SU-DHL-6 (cell line): ENCODE data around the gene HMG20A.

Source experiments
- H2AFZ ChIP-seq: fragments of 200-600 bp; sonication (generic); 2 replicates; pipeline ENCODE4 v1.6.1; 2014; ENCODE audit warnings: low read depth, mild to moderate bottlenecking, moderate library complexity, mixed read lengths, antibody characterized with exemption, low read length; ENCODE audit not compliant: severe bottlenecking
- H3F3A ChIP-seq: fragments of 200-600 bp; shearing (Covaris generic); 2 replicates; pipeline ENCODE4 v1.6.0; 2016; ENCODE audit warnings: antibody characterized with exemption, mild to moderate bottlenecking; ENCODE audit not compliant: insufficient read depth
- H3K27ac ChIP-seq: fragments of 200-600 bp; sonication (generic); 2 replicates; pipeline ENCODE4 v1.5.1; 2016; ENCODE audit warnings: low read depth, mild to moderate bottlenecking, low read length, moderate library complexity, mixed read lengths
- H3K27me3 ChIP-seq: fragments of 200-600 bp; sonication (generic), shearing (Covaris generic); 2 replicates; pipeline ENCODE4 v1.6.0; 2014; ENCODE audit warnings: mild to moderate bottlenecking, low read length
- H3K36me3 ChIP-seq: fragments of 200-600 bp; sonication (generic); 2 replicates; pipeline ENCODE4 v1.6.1; 2014; ENCODE audit warnings: mild to moderate bottlenecking, low read length, mixed read lengths
- H3K4me2 ChIP-seq: fragments of 300-600, 200-600 bp; shearing (Covaris generic), sonication (generic); 2 replicates; pipeline ENCODE4 v1.6.0; 2014; ENCODE audit warnings: low read length, low read depth, mild to moderate bottlenecking; ENCODE audit not compliant: poor library complexity, severe bottlenecking
- H3K4me3 ChIP-seq: fragments of 200-600 bp; sonication (generic); 2 replicates; pipeline ENCODE4 v1.5.1; 2014; ENCODE audit warnings: antibody characterized with exemption, low read length, mild to moderate bottlenecking, mixed read lengths; ENCODE audit not compliant: insufficient read depth, poor library complexity, severe bottlenecking
- H3K79me2 ChIP-seq: fragments of 200-600 bp; sonication (generic); 2 replicates; pipeline ENCODE4 v1.6.1; 2014; ENCODE audit warnings: mild to moderate bottlenecking, low read length, moderate library complexity; ENCODE audit not compliant: insufficient read depth
- H3K9ac ChIP-seq: fragments of 200-600 bp; sonication (generic); 2 replicates; pipeline ENCODE4 v1.7.0; 2014; ENCODE audit warnings: mild to moderate bottlenecking, low read length
- H3K9me2 ChIP-seq: fragments of 200-600 bp; sonication (generic); replicated peaks from 2 replicates; pipeline ENCODE4 v1.6.1; 2014; ENCODE audit warnings: low read length; ENCODE audit not compliant: insufficient read depth
- H3K9me3 ChIP-seq: fragments of 200-600 bp; sonication (generic); 2 replicates; pipeline ENCODE4 v1.6.1; 2014; ENCODE audit warnings: low read length, mixed read lengths; ENCODE audit not compliant: insufficient read depth
- H4K20me1 ChIP-seq: fragments of 200-600 bp; sonication (generic); 2 replicates; pipeline ENCODE4 v1.6.1; 2014; ENCODE audit warnings: low read depth, mild to moderate bottlenecking, antibody characterized with exemption, low read length, moderate library complexity, mixed read lengths
- CTCF ChIP-seq: fragments of 200-600 bp; sonication (generic); IDR thresholded peaks from one replicate; pipeline ENCODE4 v1.5.1; 2017; ENCODE audit warnings: antibody characterized with exemption, mild to moderate bottlenecking, low read length, moderate library complexity; ENCODE audit not compliant: insufficient read depth, poor library complexity, severe bottlenecking
- EZH2phosphoT487 ChIP-seq: fragments of 200-600 bp; sonication (generic), shearing (Covaris generic); conservative IDR thresholded peaks from 2 replicates; pipeline ENCODE4 v1.6.1; 2018; ENCODE audit warnings: mild to moderate bottlenecking, antibody characterized with exemption, low read length, moderate library complexity, mixed read lengths

The HMG20A gene

GRCh38 chr15:77497942-77498361 lies 77.3 kb downstream of the HMG20A start:
- Histone ChIP-seq H2AFZ (no peak overlapping the region), H3K9me2 (no peaks in the 10 kb centered on the region), H3K9me3 (no peaks in the 10 kb centered on the region), H3K4me3 (no peak overlapping the region), H4K20me1 (no peaks in the 10 kb centered on the region), H3F3A (no peaks in the 10 kb centered on the region), H3K27me3 (no peaks in the 10 kb centered on the region), H3K36me3 (no peaks in the 10 kb centered on the region), H3K79me2 (no peaks in the 10 kb centered on the region), H3K4me2 (no peak overlapping the region), H3K27ac (no peak overlapping the region), H3K9ac (no peak overlapping the region)
- no peak for TF ChIP-seq CTCF
- no peak for TF ChIP-seq EZH2phosphoT487

GRCh38 chr15:77499087-77499760 lies 78.5 kb downstream of the HMG20A start:
- H3K4me2 ChIP-seq, result no peak overlapping the region
- no peak for TF ChIP-seq CTCF
- no peak for TF ChIP-seq EZH2phosphoT487
- no peak overlapping the region for H3K27ac ChIP-seq
- no peaks in the 10 kb centered on the region for H4K20me1 ChIP-seq
- no peaks in the 10 kb centered on the region for H3K9me3 ChIP-seq
- H2AFZ ChIP-seq, result no peak overlapping the region
- no peak overlapping the region for H3K9ac ChIP-seq
- H3F3A ChIP-seq, result no peaks in the 10 kb centered on the region
- no peaks in the 10 kb centered on the region for H3K27me3 ChIP-seq
- no peaks in the 10 kb centered on the region for H3K79me2 ChIP-seq
- H3K36me3 ChIP-seq, result no peaks in the 10 kb centered on the region
- H3K9me2 ChIP-seq, result no peaks in the 10 kb centered on the region
- no peak overlapping the region for H3K4me3 ChIP-seq

GRCh38 chr15:77500989-77501388 lies 80.3 kb downstream of the HMG20A start:
- Histone ChIP-seq H3F3A (no peaks in the 10 kb centered on the region), H3K36me3 (no peaks in the 10 kb centered on the region), H3K9me2 (no peaks in the 10 kb centered on the region), H3K27ac (no peak overlapping the region), H3K4me3 (no peak overlapping the region), H3K27me3 (no peaks in the 10 kb centered on the region), H3K4me2 (no peak overlapping the region), H4K20me1 (no peaks in the 10 kb centered on the region), H2AFZ (no peak overlapping the region), H3K9ac (no peak overlapping the region), H3K79me2 (no peaks in the 10 kb centered on the region), H3K9me3 (no peaks in the 10 kb centered on the region)
- TF ChIP-seq EZH2phosphoT487 (no peak), CTCF (no peak)
